ENCODE data around the gene NADK2.

- TF ChIP-seq EZH2phosphoT487 (IDR thresholded peaks at IDR 0.05; ENCODE audit: insufficient read depth, low read depth) (no peak), EZH2 (IDR thresholded peaks at IDR 0.05; ENCODE audit: insufficient read depth, poor library complexity, severe bottlenecking) (no peak)
Observed at GRCh38 chr5:36270175-36270574, 28.4 kb upstream of the NADK2 start.

Data from GM23248 (cell line).